GM19452 (cell line): ENCODE results near the gene FOXC2.

Experiments used
- ATAC-seq: cut with Tn5 transposase; IDR thresholded peaks from one replicate; pipeline ENCODE4 v1.9.1; 2021; ENCODE audit not compliant: unreplicated experiment

Gene FOXC2

GRCh38 chr16:86609115-86609514 is 42.5 kb downstream of the FOXC2 start:
- no peak for ATAC-seq

GRCh38 chr16:86609661-86610060 is 43.0 kb downstream of the FOXC2 start:
- ATAC-seq = no peak

DNA sequence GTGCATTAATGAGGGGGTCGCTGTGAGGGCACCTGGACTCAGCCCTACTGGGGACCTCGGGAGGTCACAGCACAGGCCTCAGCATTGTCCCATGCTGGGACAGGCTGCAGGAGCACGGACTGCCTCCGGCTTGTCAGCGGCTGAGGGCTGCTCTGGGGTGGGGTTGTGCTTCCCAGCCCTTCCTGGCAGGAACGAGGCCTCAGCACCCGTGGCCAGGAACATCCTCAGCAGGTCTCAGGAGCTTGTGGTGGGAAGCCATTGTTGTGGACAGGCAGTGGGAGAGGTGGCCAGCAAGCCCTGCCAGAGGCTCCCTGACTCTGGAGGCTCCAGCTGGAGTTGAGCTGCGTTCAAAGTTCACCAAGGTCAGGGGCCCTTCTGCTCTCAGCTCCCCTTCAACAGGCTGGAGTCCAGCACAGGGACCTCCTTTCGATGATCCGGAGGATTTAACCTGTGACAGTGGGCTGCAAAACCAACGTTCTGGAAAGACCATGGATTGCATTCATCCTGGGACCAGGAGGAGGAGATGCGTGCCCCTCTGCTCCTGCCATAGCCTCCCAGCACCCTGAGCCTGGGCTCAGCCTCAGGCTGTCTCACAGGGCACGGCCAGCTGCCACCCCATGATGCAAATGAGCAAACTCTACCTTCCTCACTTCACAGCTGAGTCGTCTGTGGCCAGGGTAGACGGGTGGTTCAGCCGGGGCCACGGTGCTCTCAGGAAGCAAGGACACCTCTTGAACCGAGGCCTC is 44.3 kb downstream of the FOXC2 start:
- no peak for ATAC-seq

DNA sequence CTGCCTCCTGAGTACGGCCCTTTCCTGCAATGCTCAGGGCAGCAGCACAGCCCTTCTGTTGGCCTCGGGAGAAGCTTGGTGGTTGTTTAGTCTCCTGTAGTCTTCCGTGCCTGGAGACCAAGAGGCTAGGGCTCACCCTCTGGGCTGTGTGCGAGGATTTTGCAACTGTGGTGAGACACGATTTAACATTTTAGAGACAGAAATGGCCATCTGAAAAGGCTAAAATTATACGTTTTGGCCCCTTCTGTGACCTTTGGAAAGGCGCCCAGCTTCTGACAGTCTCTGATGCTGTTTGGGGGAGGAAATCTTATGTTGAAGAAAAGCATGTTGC is 44.9 kb downstream of the FOXC2 start:
- ATAC-seq = no peak

DNA sequence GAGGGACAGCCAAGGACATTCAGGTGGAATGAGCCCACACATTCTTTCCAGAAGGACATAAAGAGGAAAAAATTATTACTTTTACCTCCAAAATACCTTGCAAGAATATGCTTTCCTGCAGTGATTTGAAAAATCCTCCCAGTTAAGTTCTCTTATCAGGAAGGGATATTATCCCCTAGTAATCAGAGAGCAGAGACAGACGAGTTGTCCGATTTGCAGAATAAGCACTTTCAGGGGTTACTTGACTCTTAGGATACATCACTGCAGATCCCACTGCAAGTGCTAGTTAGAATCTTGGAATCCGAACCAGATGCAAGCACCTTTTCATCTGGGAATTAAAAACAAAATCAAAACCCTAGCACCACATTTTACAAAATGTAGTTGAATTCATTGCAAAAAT is 45.3 kb downstream of the FOXC2 start:
- no peak for ATAC-seq

GRCh38 chr16:86614699-86615098 is 48.1 kb downstream of the FOXC2 start:
- no peak for ATAC-seq

DNA sequence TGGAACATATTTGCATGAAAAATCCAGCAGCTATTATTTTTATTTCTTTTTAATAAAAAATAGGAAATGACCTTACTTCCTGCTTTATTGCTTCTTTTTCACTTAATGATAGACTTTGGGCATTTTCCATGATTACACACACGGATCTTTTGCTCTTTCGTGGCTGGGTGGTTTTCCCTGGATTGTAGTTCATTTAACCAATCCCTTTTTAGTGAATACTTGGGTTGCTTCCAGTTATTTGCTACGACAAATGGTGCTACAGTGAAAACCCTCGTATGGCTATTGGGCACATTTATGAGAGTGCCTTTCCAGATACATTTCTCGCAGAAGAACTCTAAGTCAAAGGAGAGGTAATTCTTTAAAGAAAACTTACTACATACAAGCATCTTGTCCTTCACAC is 50.3 kb downstream of the FOXC2 start:
- ATAC-seq = no peak

DNA sequence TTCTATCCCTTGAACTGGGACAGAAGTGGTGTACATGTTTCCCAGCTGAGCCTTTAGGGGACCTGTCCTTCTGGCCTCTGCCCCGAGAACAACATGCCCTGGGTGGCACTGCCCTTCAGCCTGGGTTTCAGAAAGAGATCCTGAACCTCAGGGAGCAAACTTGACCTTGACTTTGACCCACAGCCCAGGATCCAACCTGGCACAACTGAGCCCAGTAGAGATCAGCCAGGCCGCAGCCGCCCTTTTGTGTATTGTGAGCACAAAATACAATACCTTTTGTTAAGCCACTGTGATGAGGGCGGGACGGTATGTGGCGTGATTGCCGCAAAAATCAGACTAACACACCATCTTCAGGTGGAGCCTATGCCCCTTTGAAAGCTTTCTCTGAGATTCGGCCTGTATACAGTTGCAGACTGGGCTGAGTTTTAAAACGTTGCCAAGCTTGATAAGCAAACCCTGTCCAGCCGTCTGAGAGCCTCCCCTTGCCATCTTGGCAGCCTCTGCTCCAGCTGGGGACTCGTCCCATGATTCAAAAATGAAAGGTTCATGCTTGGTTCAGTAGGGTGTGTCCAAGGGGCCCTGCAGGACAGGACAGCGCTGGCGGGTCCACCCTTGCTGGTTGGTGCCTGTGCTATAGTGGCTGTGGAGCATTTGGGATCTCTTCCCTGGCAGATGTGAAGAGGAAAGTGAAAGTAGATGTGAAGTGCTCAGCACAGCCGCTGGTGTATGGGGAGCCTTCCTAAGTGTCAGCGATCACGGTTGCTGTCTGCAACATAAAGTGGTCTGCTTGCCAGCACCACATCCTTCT is 52.0 kb downstream of the FOXC2 start:
- ATAC-seq = no peak
